ENCODE measurements around the gene UGT3A1. TPM values are rescaled to one million over a fixed set of nuclear protein-coding genes. Genes with fewer than 3 reads are reported as not detected.

UGT3A1 gene
- total RNA-seq, 4 donors from 2014 or later, result not detected

GRCh38 chr5:36001032-36001431 is 9.8 kb upstream of the UGT3A1 start:
- no peak for DNase-seq (ENCODE audit: low spot score in 2 of 2)
- H3K27ac ChIP-seq, result no peak overlapping the region
- no peak overlapping the region for H3K4me3 ChIP-seq
- no peaks in the 10 kb centered on the region for H3K4me1 ChIP-seq
- WGBS, 2 donors, result 82% methylated on average over 3 of the region's 3 CpGs
- no peaks in the 10 kb centered on the region for H3K9me3 ChIP-seq
- H3K27me3 ChIP-seq, result no peaks in the 10 kb centered on the region
- TF ChIP-seq EP300 (IDR thresholded peaks at IDR 0.05), result no peak
- TF ChIP-seq, protein P1, sequence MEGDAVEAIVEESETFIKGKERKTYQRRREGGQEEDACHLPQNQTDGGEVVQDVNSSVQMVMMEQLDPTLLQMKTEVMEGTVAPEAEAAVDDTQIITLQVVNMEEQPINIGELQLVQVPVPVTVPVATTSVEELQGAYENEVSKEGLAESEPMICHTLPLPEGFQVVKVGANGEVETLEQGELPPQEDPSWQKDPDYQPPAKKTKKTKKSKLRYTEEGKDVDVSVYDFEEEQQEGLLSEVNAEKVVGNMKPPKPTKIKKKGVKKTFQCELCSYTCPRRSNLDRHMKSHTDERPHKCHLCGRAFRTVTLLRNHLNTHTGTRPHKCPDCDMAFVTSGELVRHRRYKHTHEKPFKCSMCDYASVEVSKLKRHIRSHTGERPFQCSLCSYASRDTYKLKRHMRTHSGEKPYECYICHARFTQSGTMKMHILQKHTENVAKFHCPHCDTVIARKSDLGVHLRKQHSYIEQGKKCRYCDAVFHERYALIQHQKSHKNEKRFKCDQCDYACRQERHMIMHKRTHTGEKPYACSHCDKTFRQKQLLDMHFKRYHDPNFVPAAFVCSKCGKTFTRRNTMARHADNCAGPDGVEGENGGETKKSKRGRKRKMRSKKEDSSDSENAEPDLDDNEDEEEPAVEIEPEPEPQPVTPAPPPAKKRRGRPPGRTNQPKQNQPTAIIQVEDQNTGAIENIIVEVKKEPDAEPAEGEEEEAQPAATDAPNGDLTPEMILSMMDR (IDR thresholded peaks at IDR 0.05), result no peak
- TF ChIP-seq POLR2A (IDR thresholded peaks at IDR 0.05), result no peak
- no peaks in the 10 kb centered on the region for H3K36me3 ChIP-seq

GRCh38 chr5:35999547-35999946 is 8.4 kb upstream of the UGT3A1 start:
- TF ChIP-seq, protein P1 (IDR thresholded peaks at IDR 0.05), result no peak
- TF ChIP-seq POLR2A (IDR thresholded peaks at IDR 0.05) (no peak), EP300 (IDR thresholded peaks at IDR 0.05) (no peak)
- no peak for DNase-seq (ENCODE audit: low spot score in 2 of 2)
- H3K27me3 ChIP-seq, result no peaks in the 10 kb centered on the region
- no peaks in the 10 kb centered on the region for H3K4me1 ChIP-seq
- no peaks in the 10 kb centered on the region for H3K36me3 ChIP-seq
- 67 to 75% methylated on average over 1 of the region's 1 CpG for WGBS, 2 donors
- H3K27ac ChIP-seq, result no peak overlapping the region
- H3K9me3 ChIP-seq, result no peaks in the 10 kb centered on the region
- H3K4me3 ChIP-seq, result no peak overlapping the region

DNA sequence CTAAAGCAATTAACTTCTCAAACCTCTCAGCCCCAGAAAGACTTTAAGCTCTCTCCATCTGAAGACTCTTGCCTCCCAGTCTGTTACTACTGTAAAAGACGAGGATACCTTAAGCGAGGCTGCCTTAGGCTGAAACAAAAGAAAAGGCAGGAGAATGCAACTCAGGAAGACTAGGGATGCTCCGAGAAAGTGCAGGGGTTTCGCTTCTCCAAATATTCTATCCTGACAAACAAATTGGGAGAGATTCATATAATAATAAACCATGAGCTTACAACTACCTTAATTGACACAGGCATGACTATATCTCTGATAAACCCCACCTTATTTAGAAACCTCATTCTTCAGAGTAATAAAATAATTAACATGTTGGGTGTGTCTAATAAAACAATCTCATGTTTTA is 4.9 kb upstream of the UGT3A1 start:
- Histone ChIP-seq H3K4me3 (no peak overlapping the region), H3K27me3 (peaks cover 0 to 2% of the 10 kb centered on the region in 2 donors), H3K27ac (no peak overlapping the region), H3K36me3 (no peaks in the 10 kb centered on the region), H3K9me3 (no peaks in the 10 kb centered on the region), H3K4me1 (no peaks in the 10 kb centered on the region)
- TF ChIP-seq POLR2A (IDR thresholded peaks at IDR 0.05) (no peak), EP300 (IDR thresholded peaks at IDR 0.05) (no peak)
- TF ChIP-seq, protein P1 (IDR thresholded peaks at IDR 0.05), result no peak
- 81 to 86% methylated on average over 4 of the region's 4 CpGs for WGBS, 2 donors
- DNase-seq (ENCODE audit: low spot score in 2 of 2), result no peak

- H3K36me3 ChIP-seq, result no peaks in the 10 kb centered on the region
- no peak overlapping the region for H3K4me3 ChIP-seq
- 31 to 35% methylated on average over 10 to 12 of the region's 12 CpGs for WGBS, 2 donors
- no peaks in the 10 kb centered on the region for H3K4me1 ChIP-seq
- peaks cover 0 to 6% (median 0%) of the 10 kb centered on the region in 4 donors for H3K9me3 ChIP-seq
- H3K27ac ChIP-seq, result no peak overlapping the region
- H3K27me3 ChIP-seq, result peaks cover 0 to 3% of the 10 kb centered on the region in 2 donors
- DNase-seq (ENCODE audit: low spot score in 2 of 2), result no peak
- TF ChIP-seq EP300 (IDR thresholded peaks at IDR 0.05) (no peak), POLR2A (IDR thresholded peaks at IDR 0.05) (no peak)
- TF ChIP-seq, protein P1 (IDR thresholded peaks at IDR 0.05), result no peak
Measured at GRCh38 chr5:35990520-35990919, 670 bp downstream of the UGT3A1 start.

DNA sequence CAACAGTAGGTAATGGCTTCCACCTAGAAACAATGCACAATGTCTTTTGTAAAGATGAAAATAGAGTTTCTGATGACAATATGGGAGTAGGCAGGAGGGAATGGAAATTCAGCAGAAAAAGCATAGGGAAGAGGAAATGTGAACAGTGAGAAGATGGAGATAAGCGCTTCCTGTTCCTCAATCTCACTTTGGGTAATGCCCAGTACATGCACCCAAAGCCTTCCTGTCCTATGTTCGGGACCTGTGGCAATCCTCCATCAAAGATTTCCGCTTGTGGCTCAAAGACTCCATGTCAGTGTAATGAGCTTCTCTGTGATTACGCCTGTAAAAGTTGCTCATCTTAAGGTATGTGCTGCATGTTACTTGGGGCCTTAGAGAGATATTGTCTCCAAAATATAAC is 2.7 kb downstream of the UGT3A1 start:
- no peak for DNase-seq (ENCODE audit: low spot score in 2 of 2)
- no peak overlapping the region for H3K27ac ChIP-seq
- peaks cover 0 to 3% of the 10 kb centered on the region in 2 donors for H3K27me3 ChIP-seq
- no peaks in the 10 kb centered on the region for H3K36me3 ChIP-seq
- TF ChIP-seq, protein P1 (IDR thresholded peaks at IDR 0.05), result no peak
- TF ChIP-seq POLR2A (IDR thresholded peaks at IDR 0.05) (no peak), EP300 (IDR thresholded peaks at IDR 0.05) (no peak)
- peaks cover 0 to 6% (median 0%) of the 10 kb centered on the region in 4 donors for H3K9me3 ChIP-seq
- 59 to 67% methylated on average over 4 of the region's 4 CpGs for WGBS, 2 donors
- H3K4me3 ChIP-seq, result no peak overlapping the region
- H3K4me1 ChIP-seq, result no peaks in the 10 kb centered on the region
